ENCODE results near the gene CCNY. TPM values are rescaled to one million over a fixed set of nuclear protein-coding genes. Genes with fewer than 3 reads are reported as not detected.

CCNY gene
- total and polyA plus RNA-seq, 2 donors (not counting 1 experiment from before 2014, with no cell fraction given) = 34.1 to 64.9 TPM

- Histone ChIP-seq H4K20me1 (ENCODE audit: control insufficient read depth, insufficient read depth, low read length, poor library complexity, severe bottlenecking) (peaks cover 39% of the 10 kb centered on the region), H3K27me3 (replicated peaks in 1 of 4; ENCODE audit: control extremely low read depth in 1 of 4, control insufficient read depth in 3 of 4, insufficient read depth in 4 of 4, low read length in 3 of 4) (no peaks in the 10 kb centered on the region), H3K4me2 (replicated peaks; ENCODE audit: low read depth, low read length, poor library complexity, severe bottlenecking) (peak overlapping the region; percentile 47), H3K9ac (ENCODE audit: low read length) (no peak overlapping the region), H3K4me3 (ENCODE audit: control extremely low read depth in 1 of 5, extremely low read depth in 1 of 5, insufficient read depth in 1 of 5, low read depth in 2 of 5, low read length in 4 of 5) (peak overlapping the region in 1 of 5 experiments; percentile 2), H3K36me3 (replicated peaks in 1 of 2; ENCODE audit: control extremely low read depth in 1 of 2, control insufficient read depth in 1 of 2, extremely low read depth in 1 of 2, insufficient read depth in 2 of 2, low read length in 1 of 2) (peaks cover 0 to 4% of the 10 kb centered on the region in 2 experiments), H3K27ac (ENCODE audit: low read length in 2 of 2) (peak overlapping the region; percentile 38 to 78), H3K4me1 (ENCODE audit: control insufficient read depth in 2 of 2, insufficient read depth in 2 of 2, low read length in 2 of 2) (peaks cover 30 to 35% of the 10 kb centered on the region in 2 donors), H3K9me3 (ENCODE audit: control extremely low read depth in 1 of 3, control insufficient read depth in 2 of 3, insufficient read depth in 1 of 3, low read length in 2 of 3) (no peaks in the 10 kb centered on the region), H2AFZ (ENCODE audit: insufficient read depth, low read depth, low read length, poor library complexity, severe bottlenecking) (peak overlapping the region; percentile 4), H3K79me2 (ENCODE audit: control insufficient read depth, insufficient read depth, low read length) (peaks cover 69% of the 10 kb centered on the region)
- DNase-seq (no peak), ATAC-seq (ENCODE audit: low read depth) (no peak)
- Mint-ChIP-seq H3K4me3 (peak overlapping the region; percentile 26), H3K27me3 (no peaks in the 10 kb centered on the region), H3K4me1 (peaks cover 58% of the 10 kb centered on the region), H3K9me3 (ENCODE audit: insufficient read depth) (no peaks in the 10 kb centered on the region), H3K27ac (peak overlapping the region; percentile 75)
- intact Hi-C loops (cut with micrococcal nuclease) = no loop called here
- TF ChIP-seq EZH2 (IDR thresholded peaks at IDR 0.05; ENCODE audit: borderline replicate concordance, insufficient read depth, low read depth, low read length, poor library complexity, severe bottlenecking) = no peak
- no peak for TF ChIP-seq CTCF (IDR thresholded peaks at IDR 0.05)
- 28% methylated on average over 6 of the region's 6 CpGs for WGBS (ENCODE audit: insufficient coverage)
- ChIA-PET CTCF (interaction anchor here (1.3 kb wide), 1 partner anchor 221 kb away, joined by 3 read pairs; no protein-coding TSS in a partner anchor), POLR2A (no interaction called here)
Observed at GRCh38 chr10:35340975-35341374, 4.7 kb downstream of the CCNY start.

GRCh38 chr10:35341521-35341920 is 5.2 kb downstream of the CCNY start:
- 21% methylated on average over 3 of the region's 4 CpGs for WGBS (ENCODE audit: insufficient coverage)
- ChIA-PET CTCF (interaction anchor here (1.3 kb wide), 1 partner anchor 221 kb away, joined by 3 read pairs; no protein-coding TSS in a partner anchor), POLR2A (no interaction called here)
- Histone ChIP-seq H3K27ac (ENCODE audit: low read length in 2 of 2) (peak overlapping the region; percentile 38 to 78), H3K79me2 (ENCODE audit: control insufficient read depth, insufficient read depth, low read length) (peaks cover 72% of the 10 kb centered on the region), H2AFZ (ENCODE audit: insufficient read depth, low read depth, low read length, poor library complexity, severe bottlenecking) (no peak overlapping the region), H3K9ac (ENCODE audit: low read length) (no peak overlapping the region), H3K4me1 (ENCODE audit: control insufficient read depth in 2 of 2, insufficient read depth in 2 of 2, low read length in 2 of 2) (peaks cover 31 to 35% of the 10 kb centered on the region in 2 donors), H3K4me2 (replicated peaks; ENCODE audit: low read depth, low read length, poor library complexity, severe bottlenecking) (peak overlapping the region; percentile 47), H3K9me3 (ENCODE audit: control extremely low read depth in 1 of 3, control insufficient read depth in 2 of 3, insufficient read depth in 1 of 3, low read length in 2 of 3) (no peaks in the 10 kb centered on the region), H4K20me1 (ENCODE audit: control insufficient read depth, insufficient read depth, low read length, poor library complexity, severe bottlenecking) (peaks cover 44% of the 10 kb centered on the region), H3K4me3 (ENCODE audit: control extremely low read depth in 1 of 5, extremely low read depth in 1 of 5, insufficient read depth in 1 of 5, low read depth in 2 of 5, low read length in 4 of 5) (peak overlapping the region in 1 of 5 experiments; percentile 2), H3K36me3 (replicated peaks in 1 of 2; ENCODE audit: control extremely low read depth in 1 of 2, control insufficient read depth in 1 of 2, extremely low read depth in 1 of 2, insufficient read depth in 2 of 2, low read length in 1 of 2) (peaks cover 0 to 4% of the 10 kb centered on the region in 2 experiments), H3K27me3 (replicated peaks in 1 of 4; ENCODE audit: control extremely low read depth in 1 of 4, control insufficient read depth in 3 of 4, insufficient read depth in 4 of 4, low read length in 3 of 4) (no peaks in the 10 kb centered on the region)
- H3K9me3 Mint-ChIP-seq (ENCODE audit: insufficient read depth) = no peaks in the 10 kb centered on the region
- no peaks in the 10 kb centered on the region for H3K27me3 Mint-ChIP-seq
- H3K4me1 Mint-ChIP-seq = peaks cover 62% of the 10 kb centered on the region
- TF ChIP-seq EZH2 (IDR thresholded peaks at IDR 0.05; ENCODE audit: borderline replicate concordance, insufficient read depth, low read depth, low read length, poor library complexity, severe bottlenecking) = no peak
- no peak for TF ChIP-seq CTCF (IDR thresholded peaks at IDR 0.05)
- DNase-seq = peak; percentile 64
- peak overlapping the region; percentile 63 for H3K27ac Mint-ChIP-seq
- peak overlapping the region; percentile 58 for H3K4me3 Mint-ChIP-seq
- peak; percentile 46 for ATAC-seq (ENCODE audit: low read depth)
- intact Hi-C loops (cut with micrococcal nuclease) = no loop called here
